Activated T-helper 2 cell treated with anti-CD3 and anti-CD28 coated beads, Interferon-gamma antibody, Interleukin-2, Interleukin-4, amounts not matched to agents 10 μg/mL and 5 μg/mL and 100 μg/mL, durations not matched to agents 14 hours and 24 hours and 36 hours (primary cell): Measurements from ENCODE around the gene TCEANC. TPM values are rescaled to one million over a fixed set of nuclear protein-coding genes. Genes with fewer than 3 reads are reported as not detected.
A peak's percentile ranks its signal among the peaks of the same experiment; 100 is the strongest.
"Not testable (repeated sequence)": the region's sequence is repeated elsewhere in the genome, so short reads cannot be mapped to it uniquely, and the experiment has no call there.

Experiments used
- DNase-seq: peaks from one replicate; pipeline ENCODE4 v3.0.0; 2021; ENCODE audit warnings: low spot score
- H3K27ac Mint-ChIP-seq: one replicate; pipeline ENCODE4 v1.8.0; 2021; ENCODE audit warnings: mixed read lengths
- H3K27me3 Mint-ChIP-seq: one replicate; pipeline ENCODE4 v1.8.0; 2021; ENCODE audit warnings: low read depth, mixed read lengths
- H3K36me3 Mint-ChIP-seq: one replicate; pipeline ENCODE4 v1.8.0; 2021; ENCODE audit warnings: low read depth, mixed read lengths
- H3K4me1 Mint-ChIP-seq: one replicate; pipeline ENCODE4 v1.8.0; 2021; ENCODE audit warnings: low read depth, mixed read lengths
- H3K4me3 Mint-ChIP-seq: one replicate; pipeline ENCODE4 v1.8.0; 2021; ENCODE audit warnings: low read depth, mild to moderate bottlenecking, moderate library complexity, mixed read lengths
- H3K9me3 Mint-ChIP-seq: one replicate; pipeline ENCODE4 v1.8.0; 2021; ENCODE audit warnings: mixed read lengths
- intact Hi-C: fragments of 100-400 bp; cut with micrococcal nuclease; formaldehyde crosslinking; loops from one replicate; pipeline ENCODE4 v1.15.1; 2023
- total RNA-seq: library from RNA; stranded (reverse); gene quantifications from 2 replicates; pipeline ENCODE4 v1.2.3, GENCODE V29; 2022

Gene TCEANC, protein sequence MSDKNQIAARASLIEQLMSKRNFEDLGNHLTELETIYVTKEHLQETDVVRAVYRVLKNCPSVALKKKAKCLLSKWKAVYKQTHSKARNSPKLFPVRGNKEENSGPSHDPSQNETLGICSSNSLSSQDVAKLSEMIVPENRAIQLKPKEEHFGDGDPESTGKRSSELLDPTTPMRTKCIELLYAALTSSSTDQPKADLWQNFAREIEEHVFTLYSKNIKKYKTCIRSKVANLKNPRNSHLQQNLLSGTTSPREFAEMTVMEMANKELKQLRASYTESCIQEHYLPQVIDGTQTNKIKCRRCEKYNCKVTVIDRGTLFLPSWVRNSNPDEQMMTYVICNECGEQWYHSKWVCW
- 2.5 and 2.8 TPM in 2 replicates for total RNA-seq

DNA sequence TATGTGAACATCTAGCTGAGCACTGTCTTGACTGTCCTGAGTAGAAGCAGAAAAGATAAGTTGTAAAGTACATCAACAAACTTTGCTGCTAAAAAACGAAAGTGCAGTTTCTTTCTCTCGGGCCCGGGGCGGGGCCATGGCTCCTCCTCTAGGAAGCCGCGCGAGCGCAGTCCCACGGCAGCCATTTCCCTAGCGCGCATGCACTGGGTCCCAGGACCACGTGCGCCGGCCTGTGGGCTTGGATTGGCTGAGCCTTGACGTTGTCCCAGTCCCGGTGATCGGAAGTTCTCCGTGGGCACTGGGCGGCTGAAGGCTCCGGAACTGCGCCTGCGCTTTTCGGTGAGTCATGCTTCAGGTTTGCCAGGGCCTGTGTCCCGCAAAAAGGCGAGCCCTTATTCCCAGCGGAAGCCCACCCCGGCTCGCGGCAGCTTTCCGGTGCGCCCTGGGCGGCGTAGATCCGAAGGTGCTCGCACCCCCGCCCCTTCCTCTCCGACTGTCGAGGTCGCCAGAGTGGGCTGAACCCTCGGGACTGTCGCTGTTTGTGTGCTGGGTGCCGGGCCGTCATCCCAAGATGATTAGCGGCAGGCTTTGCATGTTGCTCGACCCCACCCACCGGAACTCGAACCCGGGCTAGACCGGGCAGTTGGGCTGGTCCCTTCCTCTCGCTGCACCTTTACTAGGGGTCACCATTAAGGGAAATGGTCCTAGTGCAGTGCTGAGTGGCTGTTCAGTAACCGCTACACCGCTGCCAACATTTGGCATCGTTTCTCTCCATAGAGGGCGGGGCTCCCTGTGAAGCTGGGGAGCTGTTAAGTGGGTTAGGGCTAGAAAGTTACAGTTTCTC is at the start of gene TCEANC:
TSS of gene TCEANC (plus strand) at position 292 of the 844 bp plus-strand sequence. CDS start 9,368 bp downstream, outside the sequence.
- peak; percentile 91 for DNase-seq
- Mint-ChIP-seq H3K4me3 (peak within 1 kb of the TSS; percentile 84), H3K27ac (peak within 1 kb of the TSS; percentile 89), H3K36me3 (peaks cover 10% of the 10 kb centered on the region), H3K9me3 (no peaks in the 10 kb centered on the region), H3K27me3 (no peaks in the 10 kb centered on the region), H3K4me1 (peaks cover 17% of the 10 kb centered on the region)
- intact Hi-C loops: loop anchor here (1.0 to 10.0 kb wide), 5 partner anchors 35 to 698 kb away; partner anchors contain the start of genes OFD1 and TRAPPC2

- no peaks in the 10 kb centered on the region for H3K27me3 Mint-ChIP-seq
Observed at GRCh38 chrX:13605611-13606010, 47.3 kb upstream of the TCEANC start.

DNA sequence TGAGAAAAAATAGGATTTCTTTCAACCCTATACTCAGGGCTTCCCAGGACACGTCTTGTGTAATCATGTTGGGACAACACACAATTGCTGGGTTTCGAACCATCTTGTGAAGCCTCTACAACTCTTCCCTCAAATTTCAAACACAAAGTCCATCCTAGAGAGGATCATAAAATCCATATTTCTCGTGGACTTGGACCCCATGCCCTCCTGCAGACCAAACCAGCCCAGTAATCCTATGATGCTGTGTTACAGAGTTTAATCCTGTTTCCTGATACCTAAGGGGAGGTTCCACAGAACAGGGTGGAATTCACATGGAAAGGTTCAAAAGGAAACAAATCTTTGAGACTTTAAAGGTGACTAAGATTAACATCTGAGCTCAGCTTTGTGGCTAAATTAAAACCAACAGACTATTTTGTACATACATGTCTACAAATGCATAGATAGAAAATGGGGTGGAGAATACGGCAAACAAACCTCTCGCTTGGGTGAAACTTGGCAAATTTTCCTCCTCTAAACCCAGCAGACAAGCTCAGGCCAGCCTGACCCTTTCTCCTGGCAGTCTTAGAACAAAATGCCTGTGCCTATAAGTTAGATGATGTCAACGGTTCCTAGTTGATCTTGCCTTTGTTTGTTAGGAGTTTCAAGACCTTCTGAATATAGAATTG is 45.5 kb upstream of the TCEANC start:
- intact Hi-C loops: no loop called here
- Mint-ChIP-seq H3K36me3 (no peaks in the 10 kb centered on the region), H3K27ac (no peak overlapping the region), H3K9me3 (no peaks in the 10 kb centered on the region), H3K4me1 (no peaks in the 10 kb centered on the region), H3K4me3 (no peak overlapping the region), H3K27me3 (peaks cover 1% of the 10 kb centered on the region)
- DNase-seq: no peak

More at GRCh38 chrX:13605611-13606010, 47.3 kb upstream of the TCEANC start:
- no peaks in the 10 kb centered on the region for H3K4me1 Mint-ChIP-seq
- H3K9me3 Mint-ChIP-seq: no peaks in the 10 kb centered on the region
- no peak for DNase-seq
- H3K36me3 Mint-ChIP-seq: no peaks in the 10 kb centered on the region
- no peak overlapping the region for H3K27ac Mint-ChIP-seq
- H3K4me3 Mint-ChIP-seq: no peak overlapping the region
- intact Hi-C loops: no loop called here

DNA sequence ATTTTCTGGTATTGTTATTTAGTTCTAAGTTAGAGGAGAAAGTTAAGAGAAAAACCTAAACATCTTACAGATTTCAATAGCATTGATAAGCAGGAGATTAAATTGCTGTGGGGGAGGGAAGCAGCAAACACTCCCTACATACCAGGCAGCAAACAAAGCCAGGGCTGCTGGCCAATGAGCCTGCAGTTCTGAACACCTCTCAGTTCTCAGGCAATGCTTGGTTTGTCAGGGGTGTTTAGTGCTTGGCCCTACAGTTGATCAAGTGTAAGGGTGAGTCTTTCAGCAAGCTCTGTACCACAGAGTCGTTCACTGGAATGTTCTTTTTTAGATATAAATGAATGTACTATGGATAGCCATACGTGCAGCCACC is 45.0 kb upstream of the TCEANC start:
- Mint-ChIP-seq H3K4me1 (no peaks in the 10 kb centered on the region), H3K9me3 (no peaks in the 10 kb centered on the region), H3K27me3 (peaks cover 1% of the 10 kb centered on the region), H3K27ac (no peak overlapping the region), H3K4me3 (no peak overlapping the region), H3K36me3 (no peaks in the 10 kb centered on the region)
- DNase-seq: no peak
- intact Hi-C loops: no loop called here

- Mint-ChIP-seq H3K4me1 (peaks cover 5% of the 10 kb centered on the region), H3K27ac (no peak overlapping the region), H3K36me3 (no peaks in the 10 kb centered on the region), H3K4me3 (no peak overlapping the region), H3K9me3 (no peaks in the 10 kb centered on the region), H3K27me3 (peaks cover 1% of the 10 kb centered on the region)
- intact Hi-C loops: no loop called here
- no peak for DNase-seq
Observed at GRCh38 chrX:13614154-13614553, 38.8 kb upstream of the TCEANC start.

GRCh38 chrX:13620207-13620606 is 32.7 kb upstream of the TCEANC start:
- Mint-ChIP-seq H3K9me3 (no peaks in the 10 kb centered on the region), H3K27me3 (no peaks in the 10 kb centered on the region), H3K4me1 (peaks cover 10% of the 10 kb centered on the region), H3K36me3 (no peaks in the 10 kb centered on the region), H3K27ac (no peak overlapping the region), H3K4me3 (no peak overlapping the region)
- intact Hi-C loops: loop anchor here (5.0 kb wide), 1 partner anchor 48 kb away; no protein-coding TSS in a partner anchor
- DNase-seq: no peak

GRCh38 chrX:13622401-13622964 is 30.5 kb upstream of the TCEANC start:
- Mint-ChIP-seq H3K27ac (no peak overlapping the region), H3K4me3 (no peak overlapping the region), H3K27me3 (no peaks in the 10 kb centered on the region), H3K36me3 (no peaks in the 10 kb centered on the region), H3K4me1 (peaks cover 9% of the 10 kb centered on the region), H3K9me3 (no peaks in the 10 kb centered on the region)
- no peak for DNase-seq
- intact Hi-C loops: loop anchor here (5.0 kb wide), 1 partner anchor 50 kb away; no protein-coding TSS in a partner anchor

GRCh38 chrX:13627306-13627705 is 25.6 kb upstream of the TCEANC start:
- no peaks in the 10 kb centered on the region for H3K9me3 Mint-ChIP-seq
- no peaks in the 10 kb centered on the region for H3K4me1 Mint-ChIP-seq
- no peak overlapping the region for H3K4me3 Mint-ChIP-seq
- H3K27ac Mint-ChIP-seq: no peak overlapping the region
- no peak for DNase-seq
- intact Hi-C loops: no loop called here
- H3K36me3 Mint-ChIP-seq: no peaks in the 10 kb centered on the region
- no peaks in the 10 kb centered on the region for H3K27me3 Mint-ChIP-seq

DNA sequence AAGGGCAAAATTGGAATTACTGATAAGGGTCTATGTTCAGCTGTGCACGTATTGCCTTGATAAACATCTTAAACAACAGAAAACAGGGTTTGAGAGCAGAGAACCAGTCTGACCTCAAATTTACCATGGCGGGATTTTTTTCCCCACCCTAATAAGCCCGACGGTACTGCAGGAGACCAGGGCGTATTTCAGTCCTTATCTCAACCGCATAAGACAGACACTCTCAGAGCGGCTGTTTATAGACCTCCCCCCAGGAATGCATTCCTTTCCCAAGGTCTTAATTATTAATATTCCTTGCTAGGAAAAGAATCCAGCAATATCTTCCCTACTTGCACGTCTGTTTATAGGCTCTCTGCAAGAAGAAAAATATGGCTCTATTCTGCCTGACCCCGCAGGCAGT is 15.7 kb upstream of the TCEANC start:
- H3K27me3 Mint-ChIP-seq, H3K4me3 Mint-ChIP-seq, intact Hi-C loops, H3K4me1 Mint-ChIP-seq, DNase-seq, H3K36me3 Mint-ChIP-seq, H3K27ac Mint-ChIP-seq: not testable (repeated sequence)
- peaks cover 12% of the 10 kb centered on the region for H3K9me3 Mint-ChIP-seq

DNA sequence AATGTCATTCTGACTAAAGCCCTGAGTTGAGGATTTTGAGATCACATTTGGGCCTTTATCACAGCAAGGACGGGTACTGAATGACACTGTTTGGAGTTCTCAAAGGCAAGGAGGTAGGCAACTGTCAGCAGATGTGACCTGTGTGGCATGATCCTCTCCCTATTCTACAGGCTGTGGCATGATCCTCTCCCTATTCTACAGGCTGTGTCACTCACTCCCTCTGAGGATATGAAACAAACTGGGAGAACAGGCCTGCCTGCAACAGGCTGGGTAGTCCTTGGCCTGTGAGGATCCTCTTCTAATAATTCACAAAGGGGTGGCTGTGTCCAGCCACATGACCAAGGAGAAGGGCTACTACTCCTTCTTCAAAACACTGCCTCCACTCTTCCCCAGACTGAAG is 14.9 kb upstream of the TCEANC start:
- no peak overlapping the region for H3K27ac Mint-ChIP-seq
- intact Hi-C loops: no loop called here
- no peaks in the 10 kb centered on the region for H3K4me1 Mint-ChIP-seq

DNA sequence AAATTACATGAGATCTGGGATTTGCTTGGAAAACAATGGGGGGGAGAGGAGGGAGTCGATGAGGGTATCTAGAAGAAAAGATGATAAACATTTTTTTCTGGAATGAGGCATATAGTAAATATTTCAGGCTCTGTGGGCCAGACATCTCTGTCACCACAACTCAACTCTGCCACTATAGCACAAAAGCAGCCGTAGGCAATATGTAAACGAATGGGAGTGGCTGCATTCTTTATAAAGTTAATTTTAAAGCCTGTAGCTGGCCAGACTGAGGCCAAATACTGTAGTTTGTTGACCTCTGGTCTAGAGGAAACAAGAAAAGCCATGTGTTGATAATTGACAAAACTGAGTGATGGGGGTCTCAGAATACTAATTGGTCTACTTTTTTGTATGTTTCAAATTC is 14.1 kb upstream of the TCEANC start:
- intact Hi-C loops: no loop called here
- no peak overlapping the region for H3K27ac Mint-ChIP-seq
- H3K36me3 Mint-ChIP-seq: peaks cover 5% of the 10 kb centered on the region
- H3K4me1 Mint-ChIP-seq: no peaks in the 10 kb centered on the region
- peaks cover 12% of the 10 kb centered on the region for H3K9me3 Mint-ChIP-seq
- no peaks in the 10 kb centered on the region for H3K27me3 Mint-ChIP-seq
- DNase-seq: no peak
- no peak overlapping the region for H3K4me3 Mint-ChIP-seq

More for the DNA sequence above, 14.9 kb upstream of the TCEANC start:
- no peaks in the 10 kb centered on the region for H3K27me3 Mint-ChIP-seq
- DNase-seq: no peak
- peaks cover 12% of the 10 kb centered on the region for H3K9me3 Mint-ChIP-seq
- no peak overlapping the region for H3K4me3 Mint-ChIP-seq
- peaks cover 5% of the 10 kb centered on the region for H3K36me3 Mint-ChIP-seq

DNA sequence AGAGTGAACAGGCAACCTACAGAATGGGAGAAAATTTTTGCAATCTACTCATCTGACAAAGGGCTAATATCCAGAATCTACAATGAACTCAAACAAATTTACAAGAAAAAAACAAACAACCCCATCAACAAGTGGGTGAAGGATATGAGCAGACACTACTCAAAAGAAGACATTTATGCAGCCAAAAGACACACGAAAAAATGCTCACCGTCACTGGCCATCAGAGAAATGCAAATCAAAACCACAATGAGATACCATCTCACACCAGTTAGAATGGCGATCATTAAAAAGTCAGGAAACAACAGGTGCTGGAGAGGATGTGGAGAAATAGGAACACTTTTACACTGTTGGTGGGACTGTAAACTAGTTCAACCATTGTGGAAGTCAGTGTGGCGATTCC is 11.3 kb upstream of the TCEANC start:
- H3K4me1 Mint-ChIP-seq, H3K9me3 Mint-ChIP-seq, H3K36me3 Mint-ChIP-seq, DNase-seq, H3K27me3 Mint-ChIP-seq, intact Hi-C loops, H3K4me3 Mint-ChIP-seq, H3K27ac Mint-ChIP-seq: not testable (repeated sequence)
